ENCODE data around the gene XRCC2. TPM values are rescaled to one million over a fixed set of nuclear protein-coding genes. Genes with fewer than 3 reads are reported as not detected.

XRCC2 gene
- total RNA-seq, 1 donor from 2014 or later, result 0.46 TPM

GRCh38 chr7:152668975-152669374, 7.0 kb downstream of the XRCC2 start:
- Histone ChIP-seq H3K27ac (no peak overlapping the region), H3K4me3 (no peak overlapping the region), H3K9me3 (no peaks in the 10 kb centered on the region), H3K36me3 (no peaks in the 10 kb centered on the region), H3K4me1 (no peaks in the 10 kb centered on the region), H3K27me3 (no peaks in the 10 kb centered on the region)
- TF ChIP-seq CTCF (IDR thresholded peaks at IDR 0.05), result no peak
- no peak for DNase-seq
- intact Hi-C loops (cut with DNase I), result no loop called here
- ATAC-seq, result no peak

GRCh38 chr7:152667958-152668357, 8.0 kb downstream of the XRCC2 start:
- no peaks in the 10 kb centered on the region for H3K9me3 ChIP-seq
- no peak for ATAC-seq
- H3K36me3 ChIP-seq, result no peaks in the 10 kb centered on the region
- no peak overlapping the region for H3K4me3 ChIP-seq
- no peak overlapping the region for H3K27ac ChIP-seq
- intact Hi-C loops (cut with DNase I), result no loop called here
- TF ChIP-seq CTCF (IDR thresholded peaks at IDR 0.05), result no peak
- no peak for DNase-seq
- no peaks in the 10 kb centered on the region for H3K4me1 ChIP-seq
- no peaks in the 10 kb centered on the region for H3K27me3 ChIP-seq

- H3K36me3 ChIP-seq, result no peaks in the 10 kb centered on the region
- ATAC-seq, result no peak
- intact Hi-C loops (cut with DNase I), result no loop called here
- no peaks in the 10 kb centered on the region for H3K4me1 ChIP-seq
- DNase-seq, result no peak
- H3K9me3 ChIP-seq, result no peaks in the 10 kb centered on the region
- H3K4me3 ChIP-seq, result no peak overlapping the region
- no peak overlapping the region for H3K27ac ChIP-seq
- TF ChIP-seq CTCF (IDR thresholded peaks at IDR 0.05), result no peak
- H3K27me3 ChIP-seq, result no peaks in the 10 kb centered on the region
Measured at GRCh38 chr7:152666078-152666477, 9.9 kb downstream of the XRCC2 start.

DNA sequence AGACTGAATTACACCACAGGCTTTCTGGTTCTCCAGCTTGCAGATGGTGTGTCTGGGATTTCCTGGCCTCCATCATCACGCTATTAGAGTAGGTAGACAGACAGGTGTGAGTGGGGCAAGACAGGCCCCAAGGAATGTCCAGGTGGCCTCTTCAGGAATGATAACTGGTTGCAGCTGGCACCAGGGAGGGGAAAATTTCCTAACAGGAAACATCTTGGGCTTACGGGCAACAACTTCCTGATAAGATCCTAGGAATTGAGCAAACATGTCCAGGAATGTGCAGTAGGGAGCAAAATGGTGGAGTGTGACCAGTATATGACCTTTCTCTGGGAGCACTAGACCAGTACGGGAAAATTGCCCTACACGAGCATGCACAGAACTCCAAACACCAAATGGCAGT, 11.3 kb downstream of the XRCC2 start:
- no peak for DNase-seq
- no peaks in the 10 kb centered on the region for H3K4me1 ChIP-seq
- H3K27ac ChIP-seq, result no peak overlapping the region
- no peak for TF ChIP-seq CTCF (IDR thresholded peaks at IDR 0.05)
- H3K9me3 ChIP-seq, result no peaks in the 10 kb centered on the region
- intact Hi-C loops (cut with DNase I), result no loop called here
- H3K36me3 ChIP-seq, result no peaks in the 10 kb centered on the region
- no peaks in the 10 kb centered on the region for H3K27me3 ChIP-seq
- ATAC-seq, result peak; percentile 77
- no peak overlapping the region for H3K4me3 ChIP-seq

DNA sequence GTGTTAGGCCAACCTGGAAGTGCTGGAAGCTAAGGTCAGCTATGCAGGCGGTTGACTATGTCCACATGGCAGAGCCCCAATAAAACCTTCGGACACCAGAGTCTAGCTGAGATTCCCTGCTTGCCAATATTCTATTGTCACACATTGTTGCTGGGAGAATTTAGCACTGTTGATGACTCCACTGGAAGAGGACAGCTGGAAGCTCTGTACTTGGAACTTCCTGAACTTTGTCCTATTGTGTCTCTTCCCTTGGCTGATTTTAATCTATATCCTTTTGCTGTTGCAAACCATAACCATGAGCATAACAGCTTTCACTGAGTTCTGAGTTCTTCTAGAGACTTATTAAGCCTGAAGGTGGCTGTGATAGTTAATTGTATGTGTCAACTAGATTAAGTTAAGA, 12.0 kb downstream of the XRCC2 start:
- Histone ChIP-seq H3K4me3 (no peak overlapping the region), H3K4me1 (no peaks in the 10 kb centered on the region), H3K27ac (no peak overlapping the region), H3K9me3 (no peaks in the 10 kb centered on the region), H3K36me3 (no peaks in the 10 kb centered on the region), H3K27me3 (no peaks in the 10 kb centered on the region)
- intact Hi-C loops (cut with DNase I), result no loop called here
- no peak for DNase-seq
- peak; percentile 33 for ATAC-seq
- no peak for TF ChIP-seq CTCF (IDR thresholded peaks at IDR 0.05)

DNA sequence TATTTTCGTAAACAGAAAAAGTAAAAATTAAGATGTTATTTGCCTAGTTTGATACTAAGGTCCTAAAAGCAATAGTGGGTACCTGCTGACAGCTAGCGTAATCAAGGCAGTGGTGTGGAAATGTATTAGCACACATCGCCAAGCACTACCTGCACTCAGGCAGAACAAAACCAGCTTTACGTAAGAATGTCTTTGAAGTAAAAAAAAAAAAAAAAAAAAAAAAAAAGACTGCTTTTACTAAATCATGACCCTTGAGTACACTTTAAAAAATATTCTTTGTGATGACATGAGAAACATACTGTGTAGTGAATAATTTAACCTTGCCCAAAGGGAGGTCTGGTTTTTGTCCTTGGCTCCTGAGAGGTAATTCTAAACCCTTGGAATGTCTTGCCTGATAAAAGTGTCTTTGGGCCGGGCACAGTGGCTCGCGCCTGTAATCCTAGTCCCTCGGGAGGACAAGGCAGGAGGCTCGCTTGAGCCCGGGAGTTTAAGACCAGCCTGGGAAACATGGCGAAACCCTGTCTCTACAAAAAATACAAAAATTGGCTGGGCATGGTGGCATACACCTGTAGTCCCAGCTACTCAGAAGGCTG, 12.7 kb downstream of the XRCC2 start:
- no peak for ATAC-seq
- Histone ChIP-seq H3K36me3 (no peaks in the 10 kb centered on the region), H3K27me3 (no peaks in the 10 kb centered on the region), H3K4me3 (no peak overlapping the region), H3K27ac (peak overlapping the region; percentile 6), H3K4me1 (no peaks in the 10 kb centered on the region), H3K9me3 (no peaks in the 10 kb centered on the region)
- peak; percentile 28 for DNase-seq
- intact Hi-C loops (cut with DNase I), result no loop called here
- TF ChIP-seq CTCF (IDR thresholded peaks at IDR 0.05), result no peak

All from upper lobe of right lung (tissue), 1 donor.